ENCODE data around the gene ENO1.

ENO1 gene

DNA sequence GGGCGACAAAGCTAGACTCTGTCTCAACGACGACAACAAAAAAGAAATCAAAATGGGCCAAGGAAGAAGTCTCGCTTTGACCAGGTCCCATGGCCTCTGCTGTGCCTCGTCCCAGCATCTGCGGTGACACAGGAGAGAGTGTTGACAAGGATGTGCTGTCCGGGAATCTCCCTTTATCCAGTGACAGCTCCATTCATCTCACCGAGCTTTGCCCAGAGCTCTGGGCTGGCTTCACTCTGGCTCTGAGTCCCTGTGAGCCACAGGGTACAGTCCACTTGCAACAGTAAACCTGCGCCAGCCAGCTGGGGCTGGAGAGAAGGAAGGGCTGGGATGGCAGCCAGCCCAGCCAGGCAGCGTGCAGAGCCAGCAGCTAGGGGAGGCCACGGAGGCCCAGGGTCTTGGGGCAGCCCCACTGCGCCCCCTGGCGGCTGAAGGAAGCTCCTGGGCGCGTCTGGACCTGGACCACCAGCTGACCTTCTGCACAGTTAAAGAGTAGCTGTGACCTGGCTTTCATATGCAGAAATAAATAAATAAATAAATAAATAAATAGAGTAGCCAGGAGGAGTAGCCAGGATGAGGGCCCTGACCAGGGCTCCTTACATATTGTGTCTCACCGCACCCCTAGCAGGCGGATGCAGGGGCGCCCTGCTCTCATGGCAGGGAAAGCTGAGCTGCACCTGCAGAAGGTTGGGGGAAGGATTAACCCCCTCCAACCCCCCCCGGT is 29.7 kb downstream of the ENO1 start:
- no peak overlapping the region for H3K4me3 ChIP-seq (ENCODE audit: low read depth, low read length)
- TF ChIP-seq, protein P1, sequence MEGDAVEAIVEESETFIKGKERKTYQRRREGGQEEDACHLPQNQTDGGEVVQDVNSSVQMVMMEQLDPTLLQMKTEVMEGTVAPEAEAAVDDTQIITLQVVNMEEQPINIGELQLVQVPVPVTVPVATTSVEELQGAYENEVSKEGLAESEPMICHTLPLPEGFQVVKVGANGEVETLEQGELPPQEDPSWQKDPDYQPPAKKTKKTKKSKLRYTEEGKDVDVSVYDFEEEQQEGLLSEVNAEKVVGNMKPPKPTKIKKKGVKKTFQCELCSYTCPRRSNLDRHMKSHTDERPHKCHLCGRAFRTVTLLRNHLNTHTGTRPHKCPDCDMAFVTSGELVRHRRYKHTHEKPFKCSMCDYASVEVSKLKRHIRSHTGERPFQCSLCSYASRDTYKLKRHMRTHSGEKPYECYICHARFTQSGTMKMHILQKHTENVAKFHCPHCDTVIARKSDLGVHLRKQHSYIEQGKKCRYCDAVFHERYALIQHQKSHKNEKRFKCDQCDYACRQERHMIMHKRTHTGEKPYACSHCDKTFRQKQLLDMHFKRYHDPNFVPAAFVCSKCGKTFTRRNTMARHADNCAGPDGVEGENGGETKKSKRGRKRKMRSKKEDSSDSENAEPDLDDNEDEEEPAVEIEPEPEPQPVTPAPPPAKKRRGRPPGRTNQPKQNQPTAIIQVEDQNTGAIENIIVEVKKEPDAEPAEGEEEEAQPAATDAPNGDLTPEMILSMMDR (IDR thresholded peaks at IDR 0.05; ENCODE audit: low read depth, low read length), result peak; percentile 87

DNA sequence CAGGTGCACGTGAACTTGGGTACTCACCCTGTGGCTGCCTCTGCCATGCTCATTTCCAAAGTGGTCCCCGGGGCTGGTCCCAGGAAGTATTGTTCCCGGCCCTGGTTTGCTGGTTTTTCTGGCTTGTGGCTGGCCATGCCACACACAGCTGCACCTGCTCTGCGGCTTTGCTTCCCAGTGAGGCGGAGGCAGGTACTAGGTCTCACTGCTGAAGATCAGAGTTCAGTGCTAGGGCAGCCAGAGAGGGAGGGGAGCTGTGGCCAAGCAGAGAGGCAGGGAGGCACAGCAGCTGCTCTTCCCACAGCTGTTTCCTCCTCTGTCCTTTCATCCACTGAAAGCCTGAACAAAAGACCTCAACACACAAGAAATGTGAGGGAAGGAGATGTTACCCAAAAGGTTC is 30.5 kb downstream of the ENO1 start:
- TF ChIP-seq, protein P1 (IDR thresholded peaks at IDR 0.05; ENCODE audit: low read depth, low read length), result no peak
- H3K4me3 ChIP-seq (ENCODE audit: low read depth, low read length), result no peak overlapping the region

DNA sequence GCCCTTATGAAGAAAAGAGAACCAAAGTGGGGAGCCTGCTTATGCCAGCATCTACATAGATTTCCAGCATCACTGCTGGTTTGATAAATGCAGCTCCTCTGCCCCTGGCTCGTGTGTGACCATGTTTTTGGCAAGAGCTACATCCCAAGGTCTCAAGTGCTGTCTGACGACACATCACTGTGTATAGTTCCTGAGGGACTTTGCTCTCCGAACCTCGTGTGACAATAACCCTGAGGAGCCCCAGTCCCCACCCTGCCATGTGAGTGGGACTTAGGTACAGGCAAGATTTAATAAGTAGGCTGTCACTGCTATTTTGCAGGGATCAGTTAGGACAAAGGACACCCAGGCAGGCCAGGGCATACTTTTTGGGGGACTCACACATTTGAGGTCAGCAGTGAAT is 32.2 kb downstream of the ENO1 start:
- H3K4me3 ChIP-seq (ENCODE audit: low read depth, low read length), result no peak overlapping the region
- TF ChIP-seq, protein P1 (IDR thresholded peaks at IDR 0.05; ENCODE audit: low read depth, low read length), result no peak

DNA sequence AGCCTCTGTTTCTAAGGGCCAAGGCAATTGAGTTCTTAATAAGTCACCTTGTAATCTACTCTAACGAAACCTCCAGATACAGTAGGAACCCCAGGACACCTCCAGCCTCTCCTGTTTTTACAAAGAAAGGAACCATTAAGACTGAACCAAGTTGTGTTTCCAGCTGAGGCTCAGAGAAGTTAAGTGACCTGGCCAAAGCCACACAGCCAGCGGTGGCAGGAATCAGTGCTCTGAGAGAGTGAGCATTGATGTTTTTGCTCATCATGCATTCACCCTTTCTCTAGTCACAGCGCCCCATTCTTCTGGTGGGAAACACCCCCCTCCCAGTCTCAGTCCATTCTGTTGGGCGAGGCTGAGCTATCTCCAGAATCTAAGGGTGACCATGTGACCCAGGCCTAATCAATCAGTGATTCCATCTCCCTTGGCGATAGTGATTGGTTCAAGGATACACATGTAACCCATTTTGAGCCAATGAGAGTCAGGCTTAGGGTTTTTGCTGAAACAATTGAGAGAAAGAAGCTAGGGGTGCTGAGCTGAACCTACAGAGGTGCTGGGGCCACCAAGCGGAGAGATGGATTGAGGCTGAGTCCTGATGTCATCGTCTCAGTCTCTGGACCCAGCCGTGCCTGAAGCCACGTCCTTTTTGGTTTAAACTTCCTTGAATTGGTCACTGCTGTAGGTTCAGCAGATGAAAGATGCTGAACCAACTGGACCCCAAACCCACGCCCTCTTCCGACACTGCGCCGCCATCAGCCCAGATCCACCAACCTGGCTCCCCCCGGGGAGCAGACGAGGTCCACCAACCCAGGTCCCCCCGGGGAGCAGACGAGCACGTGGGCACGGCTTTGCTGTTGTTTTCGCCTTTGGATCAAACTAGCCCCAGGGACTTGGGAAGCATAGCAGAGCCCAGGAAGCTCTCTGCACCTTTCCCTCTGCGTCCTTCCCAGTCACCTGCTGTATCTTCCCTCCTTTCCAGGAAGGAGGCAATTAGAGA is 33.1 kb downstream of the ENO1 start:
- TF ChIP-seq, protein P1 (IDR thresholded peaks at IDR 0.05; ENCODE audit: low read depth, low read length), result no peak
- H3K4me3 ChIP-seq (ENCODE audit: low read depth, low read length), result no peak overlapping the region

DNA sequence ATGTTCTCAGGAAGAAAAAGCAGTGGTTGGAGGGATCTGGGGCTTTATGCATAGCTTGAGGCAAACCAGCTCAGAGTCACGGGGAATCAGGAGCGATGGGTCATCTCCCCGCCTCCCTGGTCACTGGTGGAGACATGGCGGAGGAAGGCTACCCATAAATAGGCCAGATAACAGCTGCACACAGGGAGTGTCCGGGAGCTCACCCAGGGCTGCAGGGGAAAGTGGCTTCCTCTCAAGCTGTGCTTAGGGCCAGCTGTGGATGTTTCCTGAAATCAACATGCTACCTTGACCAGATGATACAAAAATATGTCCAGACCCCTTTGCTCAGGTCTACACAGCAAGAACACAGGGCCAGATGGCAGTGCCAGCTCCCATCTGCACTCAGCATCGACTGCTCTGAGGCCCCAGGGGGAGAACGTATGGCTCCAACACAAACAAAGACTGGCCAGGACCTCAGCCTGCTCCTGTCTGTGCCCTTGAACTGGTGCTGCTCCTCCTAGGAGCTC is 33.9 kb downstream of the ENO1 start:
- H3K4me3 ChIP-seq (ENCODE audit: low read depth, low read length), result no peak overlapping the region
- TF ChIP-seq, protein P1 (IDR thresholded peaks at IDR 0.05; ENCODE audit: low read depth, low read length), result no peak

DNA sequence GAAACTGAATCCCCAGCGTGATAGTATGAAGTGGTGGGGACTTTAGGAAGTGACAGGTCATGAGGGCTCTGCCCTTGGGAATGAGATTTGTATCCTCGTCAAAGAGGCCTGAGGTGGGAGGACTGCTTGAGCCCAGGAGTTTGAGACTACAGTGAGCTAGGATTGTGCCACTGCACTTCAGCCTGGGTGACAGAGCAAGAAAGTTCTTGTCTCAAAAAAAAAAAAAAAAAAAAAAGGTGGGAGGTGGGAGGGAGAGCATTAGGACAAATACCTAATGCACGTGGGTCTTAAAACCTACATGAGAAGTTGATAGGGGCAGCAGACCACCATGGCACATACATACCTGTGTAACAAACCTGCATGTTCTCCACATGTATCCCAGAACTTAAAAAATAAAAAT is 37.1 kb downstream of the ENO1 start:
- no peak overlapping the region for H3K4me3 ChIP-seq (ENCODE audit: low read depth, low read length)
- TF ChIP-seq, protein P1 (IDR thresholded peaks at IDR 0.05; ENCODE audit: low read depth, low read length), result no peak

All from WI38 (cell line).